SK-N-SH (cell line): ENCODE measurements around the gene PLB1. TPM values are rescaled to one million over a fixed set of nuclear protein-coding genes. Genes with fewer than 3 reads are reported as not detected.

Source experiments
- CTCF ChIA-PET: fragments of 300-600, 350-600 bp; formaldehyde crosslinking; extraction: SDS; loops from one replicate; lab custom pipeline; 2021; lab: Yijun Ruan, JAX
- POLR2A ChIA-PET: fragments of 350-600 bp; sonication (Branson Sonifier 250); formaldehyde crosslinking; extraction: SDS; loops from one replicate; lab custom pipeline; 2020; ENCODE audit warnings: antibody characterized with exemption, inconsistent platforms; lab: Yijun Ruan, JAX
- DNase-seq: peaks from one replicate; pipeline ENCODE4 v3.0.0; 2012
- H2AFZ ChIP-seq: fragments of 200-600 bp; sonication (generic); 2 replicates; pipeline ENCODE4 v1.8.1; 2016; ENCODE audit warnings: antibody characterized with exemption, mild to moderate bottlenecking, low read depth
- H3F3A ChIP-seq: fragments of 200-600 bp; sonication (generic); replicated peaks from 2 replicates; pipeline ENCODE3; 2016; ENCODE audit warnings: antibody characterized with exemption, mild to moderate bottlenecking; ENCODE audit not compliant: insufficient read depth
- H3K27ac ChIP-seq, 2 experiments: fragments of 200-500 bp in 1 of 2; fragments of 200-600 bp in 1 of 2; sonication (Bioruptor generic) in 1 of 2; sonication (generic), shearing (Covaris generic) in 1 of 2; 2 replicates each; pipeline versions ENCODE4 v1.5.1 to v1.6.1; 2014 to 2016; ENCODE audit warnings: low read depth in 2 of 2, inconsistent platforms in 1 of 2, low read length in 1 of 2, mild to moderate bottlenecking in 1 of 2, mixed read lengths in 1 of 2
- H3K27me3 ChIP-seq: fragments of 200-600 bp; sonication (generic), shearing (Covaris generic); 2 replicates; pipeline ENCODE4 v1.6.1; 2016; ENCODE audit warnings: mixed run types; ENCODE audit not compliant: insufficient read depth
- H3K36me3 ChIP-seq, 2 experiments: fragments of 200-500 bp in 1 of 2; fragments of 200-600 bp in 1 of 2; sonication (Bioruptor generic) in 1 of 2; sonication (generic) in 1 of 2; replicated peaks in 1 of 2; 2 replicates each; pipeline versions ENCODE3 to v1.5.1; 2014 to 2016; ENCODE audit warnings: low read length in 1 of 2, mild to moderate bottlenecking in 1 of 2; ENCODE audit not compliant: insufficient read depth in 2 of 2, control insufficient read depth in 1 of 2
- H3K4me1 ChIP-seq, 2 experiments: fragments of 200-500 bp in 1 of 2; fragments of 200-600 bp in 1 of 2; sonication (Bioruptor generic) in 1 of 2; sonication (generic), shearing (Covaris generic) in 1 of 2; 2 replicates each; pipeline versions ENCODE4 v1.5.1 to v1.6.1; 2014 to 2016; ENCODE audit warnings: low read depth in 1 of 2, low read length in 1 of 2, mixed run types in 1 of 2; ENCODE audit not compliant: insufficient read depth in 2 of 2, control insufficient read depth in 1 of 2
- H3K4me2 ChIP-seq: fragments of 200-600 bp; sonication (generic), shearing (Covaris generic); 2 replicates; pipeline ENCODE4 v1.6.1; 2017; ENCODE audit warnings: mixed run types
- H3K4me3 ChIP-seq, 2 experiments: fragments of 200-500 bp in 1 of 2; fragments of 200-600 bp in 1 of 2; sonication (Bioruptor generic) in 1 of 2; sonication (generic), shearing (Covaris generic) in 1 of 2; 2 replicates each; pipeline versions ENCODE4 v1.5.1 to v1.8.1; 2014 to 2016; ENCODE audit warnings: low read depth in 2 of 2, inconsistent platforms in 1 of 2, low read length in 1 of 2, mild to moderate bottlenecking in 1 of 2, mixed read lengths in 1 of 2, moderate library complexity in 1 of 2
- H3K79me2 ChIP-seq: fragments of 200-600 bp; sonication (generic); 2 replicates; pipeline ENCODE4 v1.8.1; 2017; ENCODE audit warnings: mild to moderate bottlenecking; ENCODE audit not compliant: insufficient read depth
- H3K9ac ChIP-seq: fragments of 200-600 bp; sonication (generic); 2 replicates; pipeline ENCODE4 v1.6.1; 2017; ENCODE audit warnings: mixed run types
- H3K9me2 ChIP-seq: fragments of 200-600 bp; sonication (generic); 2 replicates; pipeline ENCODE4 v1.6.1; 2017; ENCODE audit warnings: mixed run types
- H3K9me3 ChIP-seq: fragments of 200-600 bp; sonication (generic); 2 replicates; pipeline ENCODE4 v1.6.1; 2017; ENCODE audit warnings: mixed run types, mild to moderate bottlenecking, moderate library complexity
- H4K20me1 ChIP-seq: fragments of 200-600 bp; sonication (generic); 2 replicates; pipeline ENCODE4 v1.6.1; 2017; ENCODE audit warnings: mild to moderate bottlenecking, mixed run types; ENCODE audit not compliant: insufficient read depth
- FOSL2 ChIP-seq: IDR thresholded peaks from 2 replicates; pipeline ENCODE4 v1.4.0; 2012; ENCODE audit warnings: low read depth, mild to moderate bottlenecking, moderate library complexity, borderline replicate concordance
- FOXM1 ChIP-seq: IDR thresholded peaks from 2 replicates; pipeline ENCODE4 v1.4.0; 2012; ENCODE audit warnings: low read depth, mild to moderate bottlenecking
- GATA2 ChIP-seq: sonication (generic); formaldehyde crosslinking; IDR thresholded peaks from 2 replicates; pipeline ENCODE4 v1.5.0; 2020; ENCODE audit warnings: mild to moderate bottlenecking, missing genetic modification reagents
- JUND ChIP-seq: IDR thresholded peaks from 2 replicates; pipeline ENCODE4 v1.4.0; 2012
- POLR2AphosphoS5 ChIP-seq: IDR thresholded peaks from 2 replicates; pipeline ENCODE4 v1.6.1; 2012; ENCODE audit warnings: low read depth, low read length
- RCOR1 ChIP-seq: fragments of 150-350 bp; IDR thresholded peaks from 2 replicates; pipeline ENCODE4 v1.6.1; 2017; ENCODE audit warnings: antibody characterized with exemption, low read length
- RFX5 ChIP-seq: IDR thresholded peaks from 2 replicates; pipeline ENCODE4 v1.6.1; 2012; ENCODE audit warnings: mild to moderate bottlenecking, improper control_type of control experiment, low read length
- RXRA ChIP-seq: IDR thresholded peaks from 2 replicates; pipeline ENCODE4 v1.4.0; 2012; ENCODE audit warnings: low read depth, mild to moderate bottlenecking, borderline replicate concordance
- SIN3A ChIP-seq: IDR thresholded peaks from 2 replicates; pipeline ENCODE4 v1.6.1; 2012; ENCODE audit warnings: low read depth, mild to moderate bottlenecking, low read length, moderate library complexity, borderline replicate concordance
- TEAD4 ChIP-seq: IDR thresholded peaks from 2 replicates; pipeline ENCODE4 v1.4.0; 2012; ENCODE audit warnings: mild to moderate bottlenecking, borderline replicate concordance; ENCODE audit not compliant: insufficient read depth
- WGBS: methylation state at CpG from one replicate; pipeline ENCODE4 v1.1.6; 2017; ENCODE audit warnings: low lambda C conversion rate; 5-methylcytosine and 5-hydroxymethylcytosine counted together
- polyA plus RNA-seq, 3 experiments: library from polyadenylated mRNA; depleted of rRNA; stranded (reverse); fragments of >200 nt; gene quantifications; 2 replicates each; pipeline ENCODE4 v1.2.3, GENCODE V29; 2012
- TF ChIP-seq, protein P1 (sequence below): IDR thresholded peaks from 2 replicates; pipeline ENCODE4 v1.4.0; 2012; ENCODE audit warnings: low read depth, borderline replicate concordance
- TF ChIP-seq, protein P2 (sequence below): fragments of 150-350 bp; IDR thresholded peaks from 2 replicates; pipeline ENCODE4 v1.6.1; 2017; ENCODE audit warnings: antibody characterized with exemption, low read length, low read depth, borderline replicate concordance
- TF ChIP-seq, protein P3 (sequence below): IDR thresholded peaks from 2 replicates; pipeline ENCODE4 v1.4.0; 2012; ENCODE audit warnings: low read depth, borderline replicate concordance
- TF ChIP-seq, protein P4 (sequence below): fragments of 150-350 bp; IDR thresholded peaks from 2 replicates; pipeline ENCODE4 v1.6.1; 2016; ENCODE audit warnings: mild to moderate bottlenecking, low read depth, low read length

PLB1 gene
- polyA plus RNA-seq, 1 of the 3 experiments (the other 2 are of a cell fraction) = 0.10 TPM

DNA sequence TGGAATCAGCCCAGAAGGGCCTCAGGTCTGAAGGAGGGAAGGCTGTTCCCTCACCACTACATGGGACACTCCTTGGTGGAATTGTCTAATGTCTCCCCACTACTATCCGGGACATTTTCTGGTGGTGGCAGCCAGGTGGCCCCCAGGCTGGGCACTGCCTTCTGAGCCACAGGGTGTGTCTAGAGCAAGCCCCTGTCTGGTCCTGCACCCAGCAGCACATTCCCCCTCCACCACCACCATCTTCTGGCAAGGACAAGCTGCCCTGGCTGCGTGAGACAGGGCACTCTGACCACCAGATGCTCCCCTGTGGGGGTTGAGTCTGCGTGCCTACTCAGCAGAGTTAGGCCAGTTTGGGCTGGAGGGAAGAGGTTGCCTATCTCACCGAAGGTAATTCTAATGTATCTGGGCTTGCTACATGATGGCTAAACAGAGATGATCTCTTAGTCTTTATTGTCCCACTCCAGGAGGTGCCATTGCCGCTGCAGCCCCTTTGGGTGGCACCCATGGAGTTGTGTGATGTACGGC is 106.3 kb downstream of the PLB1 start:
- Histone ChIP-seq H3K4me1 (no peaks in the 10 kb centered on the region), H3K27me3 (no peaks in the 10 kb centered on the region), H3F3A (no peaks in the 10 kb centered on the region), H3K4me3 (no peak overlapping the region), H4K20me1 (no peaks in the 10 kb centered on the region), H3K27ac (no peak overlapping the region), H3K9me2 (no peaks in the 10 kb centered on the region), H3K79me2 (no peaks in the 10 kb centered on the region), H3K36me3 (no peaks in the 10 kb centered on the region), H3K9ac (no peak overlapping the region), H2AFZ (no peak overlapping the region), H3K4me2 (no peak overlapping the region), H3K9me3 (no peaks in the 10 kb centered on the region)
- POLR2A ChIA-PET = no interaction called here
- DNase-seq = no peak
- CTCF ChIA-PET = interaction anchor here (1.5 to 3.4 kb wide), 2 partner anchors 8 to 12 kb away, joined by 4 to 33 read pairs; no protein-coding TSS in a partner anchor
- TF ChIP-seq POLR2AphosphoS5 (no peak), SIN3A (no peak), TEAD4 (no peak), RFX5 (no peak), RCOR1 (no peak), FOSL2 (no peak), GATA2 (CRISPR knock-in tag) (no peak), RXRA (no peak), FOXM1 (no peak), JUND (no peak)
- TF ChIP-seq, protein P1, sequence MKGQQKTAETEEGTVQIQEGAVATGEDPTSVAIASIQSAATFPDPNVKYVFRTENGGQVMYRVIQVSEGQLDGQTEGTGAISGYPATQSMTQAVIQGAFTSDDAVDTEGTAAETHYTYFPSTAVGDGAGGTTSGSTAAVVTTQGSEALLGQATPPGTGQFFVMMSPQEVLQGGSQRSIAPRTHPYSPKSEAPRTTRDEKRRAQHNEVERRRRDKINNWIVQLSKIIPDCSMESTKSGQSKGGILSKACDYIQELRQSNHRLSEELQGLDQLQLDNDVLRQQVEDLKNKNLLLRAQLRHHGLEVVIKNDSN = no peak
- TF ChIP-seq, protein P2, sequence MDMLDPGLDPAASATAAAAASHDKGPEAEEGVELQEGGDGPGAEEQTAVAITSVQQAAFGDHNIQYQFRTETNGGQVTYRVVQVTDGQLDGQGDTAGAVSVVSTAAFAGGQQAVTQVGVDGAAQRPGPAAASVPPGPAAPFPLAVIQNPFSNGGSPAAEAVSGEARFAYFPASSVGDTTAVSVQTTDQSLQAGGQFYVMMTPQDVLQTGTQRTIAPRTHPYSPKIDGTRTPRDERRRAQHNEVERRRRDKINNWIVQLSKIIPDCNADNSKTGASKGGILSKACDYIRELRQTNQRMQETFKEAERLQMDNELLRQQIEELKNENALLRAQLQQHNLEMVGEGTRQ = no peak
- TF ChIP-seq, protein P3, sequence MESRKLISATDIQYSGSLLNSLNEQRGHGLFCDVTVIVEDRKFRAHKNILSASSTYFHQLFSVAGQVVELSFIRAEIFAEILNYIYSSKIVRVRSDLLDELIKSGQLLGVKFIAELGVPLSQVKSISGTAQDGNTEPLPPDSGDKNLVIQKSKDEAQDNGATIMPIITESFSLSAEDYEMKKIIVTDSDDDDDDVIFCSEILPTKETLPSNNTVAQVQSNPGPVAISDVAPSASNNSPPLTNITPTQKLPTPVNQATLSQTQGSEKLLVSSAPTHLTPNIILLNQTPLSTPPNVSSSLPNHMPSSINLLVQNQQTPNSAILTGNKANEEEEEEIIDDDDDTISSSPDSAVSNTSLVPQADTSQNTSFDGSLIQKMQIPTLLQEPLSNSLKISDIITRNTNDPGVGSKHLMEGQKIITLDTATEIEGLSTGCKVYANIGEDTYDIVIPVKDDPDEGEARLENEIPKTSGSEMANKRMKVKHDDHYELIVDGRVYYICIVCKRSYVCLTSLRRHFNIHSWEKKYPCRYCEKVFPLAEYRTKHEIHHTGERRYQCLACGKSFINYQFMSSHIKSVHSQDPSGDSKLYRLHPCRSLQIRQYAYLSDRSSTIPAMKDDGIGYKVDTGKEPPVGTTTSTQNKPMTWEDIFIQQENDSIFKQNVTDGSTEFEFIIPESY = no peak
- TF ChIP-seq, protein P4, sequence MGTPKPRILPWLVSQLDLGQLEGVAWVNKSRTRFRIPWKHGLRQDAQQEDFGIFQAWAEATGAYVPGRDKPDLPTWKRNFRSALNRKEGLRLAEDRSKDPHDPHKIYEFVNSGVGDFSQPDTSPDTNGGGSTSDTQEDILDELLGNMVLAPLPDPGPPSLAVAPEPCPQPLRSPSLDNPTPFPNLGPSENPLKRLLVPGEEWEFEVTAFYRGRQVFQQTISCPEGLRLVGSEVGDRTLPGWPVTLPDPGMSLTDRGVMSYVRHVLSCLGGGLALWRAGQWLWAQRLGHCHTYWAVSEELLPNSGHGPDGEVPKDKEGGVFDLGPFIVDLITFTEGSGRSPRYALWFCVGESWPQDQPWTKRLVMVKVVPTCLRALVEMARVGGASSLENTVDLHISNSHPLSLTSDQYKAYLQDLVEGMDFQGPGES = no peak
- WGBS = 78% methylated on average over 4 of the region's 6 CpGs
